K562 (cell line): ENCODE data around the gene FAM50B. TPM values are rescaled to one million over a fixed set of nuclear protein-coding genes. Genes with fewer than 3 reads are reported as not detected.

Experiments used
- ATAC-seq: fragments of 200-7000 bp; cut with Tn5 transposase; 3 replicates; pipeline ENCODE4 v1.9.1; 2020; ENCODE audit warnings: moderate library complexity
- BruUV-seq: library from RNA; stranded (reverse); fragments of 400-500 nt; replicated peaks from 2 replicates; lab custom pipeline; 2021; lab: Mats Ljungman, UMichigan
- CTCF ChIA-PET: fragments of 300-600 bp; formaldehyde crosslinking; extraction: SDS; loops from one replicate; lab custom pipeline; 2021; ENCODE audit warnings: low intra/inter-chr PET ratio; lab: Yijun Ruan, JAX
- POLR2A ChIA-PET: fragments of 300-600, 350-650 bp; sonication (Branson Sonifier 250); formaldehyde crosslinking; extraction: SDS; loops from one replicate; lab custom pipeline; 2021; ENCODE audit warnings: antibody characterized with exemption, inconsistent platforms; lab: Yijun Ruan, JAX
- DNase-seq, 4 experiments: peaks; one replicate each; pipeline versions ENCODE4 v3.0.0 to v3.0.0-alpha.2; 2011 to 2018; ENCODE audit warnings: low spot score in 3 of 4, mixed read lengths in 3 of 4; ENCODE audit errors: extremely low read depth in 1 of 4
- FAIRE-seq: peaks from 2 replicates; lab custom pipeline; 2011; peaks lifted over from hg19 to GRCh38; lab: Jason Lieb, UNC
- H2AFZ ChIP-seq: 2 replicates; pipeline ENCODE4 v1.6.0; 2011; ENCODE audit warnings: low read depth, low read length, control low read depth, inconsistent platforms
- H3K27ac ChIP-seq: fragments of 200-600 bp; 3 replicates; pipeline ENCODE4 v1.8.0; 2011; ENCODE audit warnings: low read depth, mild to moderate bottlenecking, control low read depth, inconsistent platforms, low read length, moderate library complexity, mixed read lengths; ENCODE audit errors: extremely low read depth
- H3K27me3 ChIP-seq, 2 experiments: fragments of 300-600 bp in 1 of 2; 2 replicates in 1 of 2; 3 replicates in 1 of 2; pipeline versions ENCODE4 v1.6.0 to v1.8.0; 2011; ENCODE audit warnings: inconsistent platforms in 2 of 2, low read length in 2 of 2, mild to moderate bottlenecking in 1 of 2, mixed read lengths in 1 of 2, moderate library complexity in 1 of 2; ENCODE audit not compliant: control insufficient read depth in 2 of 2, insufficient read depth in 2 of 2
- H3K36me3 ChIP-seq: fragments of 300-600 bp; 3 replicates; pipeline ENCODE4 v1.8.0; 2011; ENCODE audit warnings: mild to moderate bottlenecking, low read length, inconsistent platforms; ENCODE audit not compliant: control insufficient read depth, insufficient read depth
- H3K4me1 ChIP-seq, 2 experiments: fragments of 200-600 bp in 1 of 2; replicated peaks in 1 of 2; 2 replicates in 1 of 2; 3 replicates in 1 of 2; pipeline versions ENCODE4 v1.5.1 to v1.8.0; 2011; ENCODE audit warnings: inconsistent platforms in 2 of 2, low read length in 2 of 2, mild to moderate bottlenecking in 1 of 2, mixed read lengths in 1 of 2, moderate library complexity in 1 of 2; ENCODE audit not compliant: control insufficient read depth in 2 of 2, insufficient read depth in 2 of 2
- H3K4me2 ChIP-seq: 2 replicates; pipeline ENCODE4 v1.6.1; 2011; ENCODE audit warnings: low read length, control low read depth, inconsistent platforms, mixed read lengths; ENCODE audit not compliant: insufficient read depth
- H3K4me3 ChIP-seq: fragments of 200-600 bp; sonication (generic), shearing (Covaris generic); 2 replicates; pipeline ENCODE4 v1.5.1; 2016; ENCODE audit warnings: control low read depth, inconsistent platforms
- H3K79me2 ChIP-seq: fragments of 200-600 bp; 3 replicates; pipeline ENCODE4 v1.8.0; 2011; ENCODE audit warnings: low read length, inconsistent platforms; ENCODE audit not compliant: control insufficient read depth, insufficient read depth
- H3K9ac ChIP-seq, 2 experiments: 2 replicates each; pipeline versions ENCODE4 v1.6.0 to v1.6.1; 2011; ENCODE audit warnings: low read depth in 2 of 2, low read length in 2 of 2, control low read depth in 1 of 2, inconsistent platforms in 1 of 2, mild to moderate bottlenecking in 1 of 2, mixed read lengths in 1 of 2; ENCODE audit not compliant: insufficient read depth in 1 of 2
- H3K9me1 ChIP-seq: one replicate; pipeline ENCODE4 v1.6.0; 2011; ENCODE audit warnings: inconsistent platforms, mild to moderate bottlenecking, low read length, moderate library complexity; ENCODE audit not compliant: control insufficient read depth, insufficient read depth
- H3K9me3 ChIP-seq: replicated peaks from 2 replicates; pipeline ENCODE4 v1.5.1; 2011; ENCODE audit warnings: low read depth, low read length, inconsistent platforms; ENCODE audit not compliant: control insufficient read depth, insufficient read depth
- H4K20me1 ChIP-seq: replicated peaks from 2 replicates; pipeline ENCODE4 v1.6.1; 2011; ENCODE audit warnings: low read length, inconsistent platforms, mixed read lengths; ENCODE audit not compliant: control insufficient read depth, insufficient read depth
- ARID1B ChIP-seq: fragments of 450-650 bp; IDR thresholded peaks from 2 replicates; pipeline ENCODE4 v1.6.1; 2016; ENCODE audit warnings: antibody characterized with exemption, mild to moderate bottlenecking, inconsistent platforms
- CHD1 ChIP-seq: fragments of 200-600 bp; sonication (generic); IDR thresholded peaks from one replicate; pipeline ENCODE4 v1.6.1; 2012; ENCODE audit warnings: mild to moderate bottlenecking, moderate library complexity, low read length, inconsistent platforms
- DPF2 ChIP-seq: fragments of 450-650 bp; IDR thresholded peaks from 2 replicates; pipeline ENCODE4 v1.6.1; 2016
- EHMT2 ChIP-seq: fragments of 450-650 bp; IDR thresholded peaks from 2 replicates; pipeline ENCODE4 v1.6.1; 2018; ENCODE audit warnings: antibody characterized with exemption
- GATAD2B ChIP-seq: fragments of 450-650 bp; IDR thresholded peaks from 2 replicates; pipeline ENCODE4 v1.6.1; 2017; ENCODE audit warnings: mild to moderate bottlenecking, borderline replicate concordance
- KAT7 ChIP-seq: sonication (generic); formaldehyde crosslinking; IDR thresholded peaks from 2 replicates; pipeline ENCODE4 v1.8.0; 2022; ENCODE audit warnings: missing genetic modification reagents, mild to moderate bottlenecking, borderline replicate concordance
- PHF21A ChIP-seq: fragments of 450-650 bp; IDR thresholded peaks from 2 replicates; pipeline ENCODE4 v1.6.1; 2017; ENCODE audit warnings: low read depth, borderline replicate concordance
- PTBP1 ChIP-seq: fragments of 200-400 bp; formaldehyde crosslinking; IDR thresholded peaks from 2 replicates; pipeline ENCODE4 v1.6.1; 2017; ENCODE audit warnings: low read depth, low read length
- RBM14 ChIP-seq: fragments of 200-400 bp; formaldehyde crosslinking; IDR thresholded peaks from 2 replicates; pipeline ENCODE4 v1.6.1; 2018; ENCODE audit warnings: low read depth, mild to moderate bottlenecking, low read length, moderate library complexity, borderline replicate concordance; ENCODE audit not compliant: insufficient read depth
- RBM22 ChIP-seq: fragments of 200-400 bp; formaldehyde crosslinking; IDR thresholded peaks from 2 replicates; pipeline ENCODE4 v1.6.1; 2018; ENCODE audit warnings: low read length, low read depth; ENCODE audit not compliant: poor library complexity, severe bottlenecking
- RFX5 ChIP-seq: IDR thresholded peaks from 2 replicates; pipeline ENCODE4 v1.6.1; 2011; ENCODE audit warnings: low read depth, mild to moderate bottlenecking, improper control_type of control experiment, low read length
- SETDB1 ChIP-seq: IDR thresholded peaks from one replicate; pipeline ENCODE4 v1.6.1; 2012; ENCODE audit warnings: low read length, control low read depth, inconsistent platforms
- SMAD4 ChIP-seq: fragments of 250-450 bp; sonication (Bioruptor Pico); conservative IDR thresholded peaks from 2 replicates; pipeline ENCODE4 v1.8.0; 2021; ENCODE audit warnings: inconsistent platforms, mild to moderate bottlenecking, moderate library complexity
- SRSF9 ChIP-seq: fragments of 200-400 bp; formaldehyde crosslinking; IDR thresholded peaks from 2 replicates; pipeline ENCODE4 v1.6.1; 2017; ENCODE audit warnings: low read depth, low read length, borderline replicate concordance
- TEAD1 ChIP-seq, 2 experiments: fragments of 450-650 bp in 1 of 2; sonication (generic) in 1 of 2; formaldehyde crosslinking; IDR thresholded peaks; 2 replicates each; pipeline versions ENCODE4 v1.4.0 to v1.8.0; 2020 to 2022; ENCODE audit warnings: mild to moderate bottlenecking in 2 of 2, missing genetic modification reagents in 1 of 2
- ZFX ChIP-seq: sonication (generic); formaldehyde crosslinking; IDR thresholded peaks from 2 replicates; pipeline ENCODE4 v1.8.0; 2022; ENCODE audit warnings: mild to moderate bottlenecking, missing genetic modification reagents, moderate library complexity
- ZNF707 ChIP-seq: fragments of 250-450 bp; sonication (Bioruptor Pico); conservative IDR thresholded peaks from 2 replicates; pipeline ENCODE4 v1.8.0; 2022; ENCODE audit warnings: inconsistent platforms, mild to moderate bottlenecking, moderate library complexity
- WGBS: fragments of 100-300 bp; shearing (Covaris generic); methylation state at CpG from one replicate; pipeline ENCODE4 v1.1.6; 2016; ENCODE audit warnings: low coverage, mixed read lengths; ENCODE audit not compliant: insufficient coverage; ENCODE audit errors: missing lambda C conversion rate; 5-methylcytosine and 5-hydroxymethylcytosine counted together
- in situ Hi-C: fragments of 300-500 bp; cut with MboI; formaldehyde crosslinking; loops from 4 replicates; pipeline ENCODE4 v1.15.0; 2018; ENCODE audit warnings: inconsistent platforms, mixed read lengths
- intact Hi-C: fragments of 100-400 bp; cut with micrococcal nuclease; formaldehyde crosslinking; loops from 2 replicates; pipeline ENCODE4 v1.14.2; 2022
- polyA plus RNA-seq, 8 experiments: library from polyadenylated mRNA; depleted of rRNA in 4 of 8; stranded (reverse) in 5 of 8; unstranded in 3 of 8; fragments of >200 nt; fragmentation: Nextera tagmentation in 2 of 8; fragmentation: Illumina TruSeq in 1 of 8; extraction: Ambion mirVana in 2 of 8; extraction: Trizol in 1 of 8; gene quantifications; 2 replicates each; pipeline versions ENCODE4 v1.2.1 to v1.2.3, GENCODE V29; 2011 to 2014; ENCODE audit warnings: inconsistent platforms in 1 of 8, missing spikeins in 1 of 8
- total RNA-seq, 7 experiments: library from RNA; depleted of rRNA in 6 of 7; stranded (reverse); fragments of >200 nt in 6 of 7; fragmentation: Illumina TruSeq in 2 of 7; extraction: Trizol in 2 of 7; gene quantifications; 2 replicates each; pipeline versions ENCODE4 v1.2.1 to v1.2.3, GENCODE V29; 2011 to 2021; ENCODE audit warnings: low replicate concordance in 1 of 7

FAM50B gene
- total and polyA plus RNA-seq, 9 of the 15 experiments (the other 6 are each of a cell fraction or from before 2014, with no cell fraction given), result 0.09 to 0.16 (median 0.13) TPM; not detected in 6

DNA sequence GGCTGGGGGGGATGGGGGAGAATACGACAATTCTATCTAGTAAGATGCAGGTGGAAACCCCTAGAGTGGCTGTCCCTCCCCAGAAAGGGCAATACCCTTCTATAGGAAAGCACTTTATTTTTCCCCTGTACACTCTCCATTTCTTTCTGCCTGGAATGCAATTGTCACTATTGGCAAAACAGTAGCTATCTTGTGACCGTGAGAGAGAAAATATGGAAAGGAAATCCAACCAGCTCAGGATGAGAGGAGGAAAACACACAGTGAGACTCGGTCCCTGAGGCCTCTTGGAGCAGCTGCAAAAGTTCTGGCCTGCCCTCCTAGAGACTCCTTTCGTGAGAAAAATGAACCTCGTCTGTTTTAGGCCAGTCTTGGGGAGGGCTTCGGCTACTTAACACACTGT, 43.4 kb downstream of the FAM50B start:
- peaks cover 21 to 42% of the 10 kb centered on the region in 2 experiments for H3K27me3 ChIP-seq
- no peaks in the 10 kb centered on the region for H3K36me3 ChIP-seq
- no peaks in the 10 kb centered on the region for H3K4me1 ChIP-seq
- H3K9me3 ChIP-seq, result no peaks in the 10 kb centered on the region
- H3K4me3 ChIP-seq, result no peak overlapping the region
- FAIRE-seq, result no peak
- H3K79me2 ChIP-seq, result no peaks in the 10 kb centered on the region
- DNase-seq, result no peak
- TF ChIP-seq RBM22, result no peak
- no peak for TF ChIP-seq RFX5
- TF ChIP-seq ZNF707 (CRISPR knock-in tag), result no peak
- TF ChIP-seq SETDB1, result no peak
- TF ChIP-seq DPF2, result no peak
- TF ChIP-seq RBM14, result no peak
- no peak for TF ChIP-seq EHMT2
- no peak for TF ChIP-seq CHD1
- no peak for TF ChIP-seq GATAD2B
- TF ChIP-seq SRSF9, result no peak
- TF ChIP-seq SMAD4 (CRISPR knock-in tag), result no peak
- TF ChIP-seq TEAD1 (CRISPR knock-in tag; IDR thresholded peaks at IDR 0.05), result no peak
- no peak for TF ChIP-seq KAT7
- TF ChIP-seq ARID1B, result no peak
- TF ChIP-seq ZFX, result no peak
- TF ChIP-seq PHF21A, result no peak
- TF ChIP-seq PTBP1, result no peak
- intact Hi-C loops (no loop called here), in situ Hi-C loops (no loop called here)
- ATAC-seq, result no peak
- BruUV-seq, result no TSS peak
- no peak overlapping the region for H3K9ac ChIP-seq
- no peak overlapping the region for H3K27ac ChIP-seq
- ChIA-PET CTCF (no interaction called here), POLR2A (interaction anchor here (0.7 kb wide), 2 partner anchors 10 to 31 kb away, joined by 3 to 4 read pairs; no protein-coding TSS in a partner anchor)
- H3K9me1 ChIP-seq, result no peaks in the 10 kb centered on the region
- no peak overlapping the region for H3K4me2 ChIP-seq
- no peaks in the 10 kb centered on the region for H4K20me1 ChIP-seq
- WGBS, result 13% methylated on average over 6 of the region's 6 CpGs
- no peak overlapping the region for H2AFZ ChIP-seq
